HepG2 (cell line): ENCODE results near the gene ALS2CL. TPM values are rescaled to one million over a fixed set of nuclear protein-coding genes. Genes with fewer than 3 reads are reported as not detected.

Source experiments
- ATAC-seq: fragments of 200-7000 bp; cut with Tn5 transposase; 3 replicates; pipeline ENCODE4 v1.9.1; 2020; ENCODE audit warnings: mild to moderate bottlenecking, moderate library complexity
- BruUV-seq: library from RNA; stranded (reverse); fragments of 400-500 nt; replicated peaks from 2 replicates; lab custom pipeline; 2021; lab: Mats Ljungman, UMichigan
- CTCF ChIA-PET: fragments of 300-600 bp; formaldehyde crosslinking; extraction: SDS; loops from one replicate; lab custom pipeline; 2021; ENCODE audit warnings: low total read pairs, inconsistent platforms, low intra/inter-chr PET ratio; lab: Yijun Ruan, JAX
- POLR2A ChIA-PET: fragments of 350-600 bp; sonication (Branson Sonifier 250); formaldehyde crosslinking; loops from one replicate; lab custom pipeline; 2020; ENCODE audit warnings: antibody characterized with exemption, inconsistent platforms; lab: Yijun Ruan, JAX
- DNase-seq: peaks from one replicate; pipeline ENCODE4 v3.0.0-alpha.2; 2015; ENCODE audit warnings: low spot score
- FAIRE-seq: peaks from 3 replicates; lab custom pipeline; 2011; peaks lifted over from hg19 to GRCh38; lab: Jason Lieb, UNC
- H2AFZ ChIP-seq: one replicate; pipeline ENCODE4 v1.6.1; 2011; ENCODE audit warnings: low read length, inconsistent platforms
- H3K27ac ChIP-seq: fragments of 300-600 bp; 3 replicates; pipeline ENCODE4 v1.8.0; 2011; ENCODE audit warnings: mixed run types, mild to moderate bottlenecking, mixed read lengths, low read length, inconsistent platforms; ENCODE audit not compliant: insufficient read depth; ENCODE audit errors: extremely low read length
- H3K27me3 ChIP-seq, 2 experiments: fragments of 200-600 bp in 1 of 2; 2 replicates in 1 of 2; 3 replicates in 1 of 2; pipeline versions ENCODE4 v1.6.0 to v1.8.0; 2011; ENCODE audit warnings: low read length in 2 of 2, mild to moderate bottlenecking in 2 of 2, moderate library complexity in 2 of 2, inconsistent platforms in 1 of 2; ENCODE audit not compliant: insufficient read depth in 2 of 2, control insufficient read depth in 1 of 2
- H3K36me3 ChIP-seq, 2 experiments: fragments of 200-600 bp in 1 of 2; replicated peaks in 1 of 2; 2 replicates in 1 of 2; 3 replicates in 1 of 2; pipeline versions ENCODE4 v1.5.1 to v1.8.0; 2011; ENCODE audit warnings: low read length in 2 of 2, inconsistent platforms in 1 of 2; ENCODE audit not compliant: insufficient read depth in 2 of 2, control insufficient read depth in 1 of 2
- H3K4me1 ChIP-seq: 2 replicates; pipeline ENCODE4 v1.5.1; 2012; ENCODE audit warnings: low read length, inconsistent platforms; ENCODE audit not compliant: insufficient read depth
- H3K4me2 ChIP-seq: 2 replicates; pipeline ENCODE4 v1.6.0; 2011; ENCODE audit warnings: low read depth, low read length, inconsistent platforms
- H3K4me3 ChIP-seq, 3 experiments: fragments of 200-600 bp in 1 of 3; sonication (generic), shearing (Covaris generic) in 1 of 3; replicated peaks in 1 of 3; 2 replicates each; pipeline ENCODE4 v1.5.1; 2011 to 2016; ENCODE audit warnings: low read length in 3 of 3, inconsistent platforms in 2 of 3, low read depth in 2 of 3, mild to moderate bottlenecking in 2 of 3, control low read depth in 1 of 3, mixed read lengths in 1 of 3; ENCODE audit not compliant: insufficient read depth in 1 of 3
- H3K79me2 ChIP-seq: one replicate; pipeline ENCODE4 v1.6.1; 2011; ENCODE audit warnings: low read length, inconsistent platforms; ENCODE audit not compliant: insufficient read depth
- H3K9ac ChIP-seq: 2 replicates; pipeline ENCODE4 v1.6.0; 2011; ENCODE audit warnings: mild to moderate bottlenecking, low read depth, low read length, inconsistent platforms; ENCODE audit not compliant: insufficient read depth
- H3K9me3 ChIP-seq: 2 replicates; pipeline ENCODE4 v1.5.1; 2012; ENCODE audit warnings: mild to moderate bottlenecking, low read length
- H4K20me1 ChIP-seq: 2 replicates; pipeline ENCODE4 v1.6.0; 2011; ENCODE audit warnings: inconsistent platforms, mild to moderate bottlenecking, low read length, moderate library complexity; ENCODE audit not compliant: insufficient read depth
- DNMT1 ChIP-seq: sonication (generic); formaldehyde crosslinking; IDR thresholded peaks from 2 replicates; pipeline ENCODE4 v1.5.1; 2020; ENCODE audit warnings: mild to moderate bottlenecking, missing genetic modification reagents
- KLF15 ChIP-seq: sonication (generic); formaldehyde crosslinking; IDR thresholded peaks from 2 replicates; pipeline ENCODE4 v1.8.1; 2023; ENCODE audit warnings: borderline replicate concordance, mild to moderate bottlenecking, inconsistent platforms, missing genetic modification reagents, mixed read lengths
- NFE2L2 ChIP-seq: fragments of 150-350 bp; IDR thresholded peaks from 2 replicates; pipeline ENCODE4 v1.6.1; 2014; ENCODE audit warnings: low read length
- RBM22 ChIP-seq: fragments of 200-400 bp; formaldehyde crosslinking; optimal IDR thresholded peaks from 2 replicates; pipeline ENCODE3; 2017; ENCODE audit warnings: mild to moderate bottlenecking, low read length, moderate library complexity
- RCOR2 ChIP-seq: IDR thresholded peaks from 2 replicates; pipeline ENCODE4 v1.6.1; 2016; ENCODE audit warnings: missing biosample characterization, missing genetic modification reagents
- ZNF296 ChIP-seq: sonication (generic); formaldehyde crosslinking; conservative IDR thresholded peaks from 2 replicates; pipeline ENCODE4 v1.5.0; 2020; ENCODE audit warnings: mild to moderate bottlenecking, missing genetic modification reagents
- ZSCAN22 ChIP-seq: sonication (generic); formaldehyde crosslinking; IDR thresholded peaks from 2 replicates; pipeline ENCODE4 v1.4.0; 2020; ENCODE audit warnings: mild to moderate bottlenecking, missing genetic modification reagents
- WGBS: methylation state at CpG from one replicate; pipeline ENCODE4 v1.1.6; 2017; ENCODE audit warnings: low lambda C conversion rate; 5-methylcytosine and 5-hydroxymethylcytosine counted together
- in situ Hi-C: cut with HindIII; loops from 2 replicates; pipeline ENCODE4 v1.10.0; 2017; ENCODE audit warnings: low pct_unique_long_range_greater_than_20kb; ENCODE audit not compliant: extremely low pct_ligation_motif_present
- intact Hi-C: fragments of 100-400 bp; cut with micrococcal nuclease; formaldehyde crosslinking; loops from one replicate; pipeline ENCODE4 v1.10.0; 2022; ENCODE audit not compliant: unreplicated experiment
- polyA plus RNA-seq, 8 experiments: library from polyadenylated mRNA; depleted of rRNA in 3 of 8; stranded (reverse) in 7 of 8; unstranded in 1 of 8; fragments of >200 nt; fragmentation: Illumina TruSeq in 4 of 8; extraction: Trizol in 4 of 8; gene quantifications; 2 replicates each; pipeline versions ENCODE4 v1.2.1 to v1.2.3, GENCODE V29; 2011 to 2016; ENCODE audit warnings: low read depth in 4 of 8, missing spikeins in 1 of 8, mixed read lengths in 1 of 8; ENCODE audit not compliant: insufficient read depth in 1 of 8
- total RNA-seq, 5 experiments: library from RNA; depleted of rRNA; stranded (reverse); fragments of >200 nt; fragmentation: Illumina TruSeq; extraction: Trizol; gene quantifications; 2 replicates each; pipeline ENCODE4 v1.2.3, GENCODE V29; 2016; ENCODE audit warnings: low read depth in 1 of 5
- TF ChIP-seq, protein P1 (sequence below): sonication (generic); formaldehyde crosslinking; IDR thresholded peaks from 2 replicates; pipeline ENCODE4 v1.9.0; 2021; ENCODE audit warnings: missing genetic modification reagents, borderline replicate concordance
- TF ChIP-seq, protein P2 (sequence below), 2 experiments: fragments of 450-650 bp in 1 of 2; sonication (generic) in 1 of 2; formaldehyde crosslinking; IDR thresholded peaks; 2 replicates each; pipeline versions ENCODE4 v1.5.0 to v1.8.0; 2020 to 2022; ENCODE audit warnings: mild to moderate bottlenecking in 1 of 2, missing genetic modification reagents in 1 of 2

The ALS2CL gene
- total and polyA plus RNA-seq, 2 of the 13 experiments (the other 11 are each of a cell fraction or from before 2014, with no cell fraction given) = not detected

DNA sequence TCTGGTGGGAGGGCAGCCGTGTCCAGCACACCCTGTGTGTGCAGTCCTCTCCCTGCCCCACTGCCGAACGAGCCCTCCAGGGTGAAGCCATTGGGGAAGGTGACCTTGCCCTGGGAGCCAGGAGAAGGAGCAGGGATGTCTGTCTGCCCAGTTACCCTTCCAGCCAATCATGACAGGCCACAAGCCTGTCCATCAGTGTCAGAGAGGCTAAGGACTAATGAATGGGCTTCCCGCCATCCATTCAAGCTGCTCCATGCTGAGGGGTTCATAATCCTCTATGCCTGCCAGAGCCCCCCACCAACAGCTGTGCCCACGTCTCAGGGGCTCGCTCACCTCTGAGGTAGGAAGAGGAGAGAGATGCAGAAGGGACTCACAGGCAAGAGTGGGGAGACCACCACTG lies 15.2 kb downstream of the ALS2CL start:
- Histone ChIP-seq H3K27ac (no peak overlapping the region), H3K4me1 (no peaks in the 10 kb centered on the region), H3K4me3 (no peak overlapping the region), H3K36me3 (no peaks in the 10 kb centered on the region), H3K79me2 (no peaks in the 10 kb centered on the region), H3K27me3 (peaks cover 0 to 52% of the 10 kb centered on the region in 2 experiments), H3K9me3 (no peaks in the 10 kb centered on the region), H3K4me2 (no peak overlapping the region), H3K9ac (no peak overlapping the region), H4K20me1 (no peaks in the 10 kb centered on the region), H2AFZ (no peak overlapping the region)
- intact Hi-C loops = no loop called here
- CTCF ChIA-PET = no interaction called here
- no TSS peak for BruUV-seq
- no peak for DNase-seq
- WGBS = 20% methylated on average over 2 of the region's 6 CpGs
- TF ChIP-seq DNMT1 = no peak
- TF ChIP-seq RCOR2 (CRISPR knock-in tag) = no peak
- no peak for TF ChIP-seq KLF15 (CRISPR knock-in tag)
- TF ChIP-seq ZSCAN22 (CRISPR knock-in tag) = no peak
- no peak for TF ChIP-seq RBM22
- no peak for TF ChIP-seq NFE2L2
- TF ChIP-seq ZNF296 = no peak
- TF ChIP-seq, protein P1, sequence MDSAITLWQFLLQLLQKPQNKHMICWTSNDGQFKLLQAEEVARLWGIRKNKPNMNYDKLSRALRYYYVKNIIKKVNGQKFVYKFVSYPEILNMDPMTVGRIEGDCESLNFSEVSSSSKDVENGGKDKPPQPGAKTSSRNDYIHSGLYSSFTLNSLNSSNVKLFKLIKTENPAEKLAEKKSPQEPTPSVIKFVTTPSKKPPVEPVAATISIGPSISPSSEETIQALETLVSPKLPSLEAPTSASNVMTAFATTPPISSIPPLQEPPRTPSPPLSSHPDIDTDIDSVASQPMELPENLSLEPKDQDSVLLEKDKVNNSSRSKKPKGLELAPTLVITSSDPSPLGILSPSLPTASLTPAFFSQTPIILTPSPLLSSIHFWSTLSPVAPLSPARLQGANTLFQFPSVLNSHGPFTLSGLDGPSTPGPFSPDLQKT (CRISPR knock-in tag) = no peak
- TF ChIP-seq, protein P2, sequence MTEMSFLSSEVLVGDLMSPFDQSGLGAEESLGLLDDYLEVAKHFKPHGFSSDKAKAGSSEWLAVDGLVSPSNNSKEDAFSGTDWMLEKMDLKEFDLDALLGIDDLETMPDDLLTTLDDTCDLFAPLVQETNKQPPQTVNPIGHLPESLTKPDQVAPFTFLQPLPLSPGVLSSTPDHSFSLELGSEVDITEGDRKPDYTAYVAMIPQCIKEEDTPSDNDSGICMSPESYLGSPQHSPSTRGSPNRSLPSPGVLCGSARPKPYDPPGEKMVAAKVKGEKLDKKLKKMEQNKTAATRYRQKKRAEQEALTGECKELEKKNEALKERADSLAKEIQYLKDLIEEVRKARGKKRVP (CRISPR knock-in tag; IDR thresholded peaks at IDR 0.05) = no peak
- no peak for ATAC-seq
- POLR2A ChIA-PET = no interaction called here
- FAIRE-seq = no peak
- in situ Hi-C loops = no loop called here
